ENCODE measurements around the gene ZNF439. TPM values are rescaled to one million over a fixed set of nuclear protein-coding genes. Genes with fewer than 3 reads are reported as not detected.
"Not testable (repeated sequence)": the region's sequence is repeated elsewhere in the genome, so short reads cannot be mapped to it uniquely, and the experiment has no call there.

The ZNF439 gene
- total and polyA plus RNA-seq, 11 donors = 1.8 to 6.1 (median 4.6) TPM

- WGBS, 4 donors = 1 to 3% (median 2%) methylated on average over 5 to 6 of the region's 6 CpGs
- Histone ChIP-seq H3K36me3 (peaks cover 0 to 2% (median 0%) of the 10 kb centered on the region in 9 donors), H3K27me3 (no peaks in the 10 kb centered on the region), H3K4me1 (peaks cover 0 to 21% (median 5%) of the 10 kb centered on the region in 12 donors), H3K27ac (peak overlapping the region in 9 of 12 donors; percentile 78 to 97 (median 92)), H3K9me3 (peaks cover 0 to 5% (median 0%) of the 10 kb centered on the region in 12 donors), H3K4me3 (peak overlapping the region; percentile 63 to 99 (median 86))
- intact Hi-C loops (cut with DNase I) = loop anchor here in 2 of 10 donors (1.0 to 2.0 kb wide), 2 partner anchors 15 kb away; partner anchors contain the start of gene ZNF491 (in 2 of the 2)
- no peak for DNase-seq
- TF ChIP-seq CTCF (IDR thresholded peaks at IDR 0.05) (no peak), POLR2A (IDR thresholded peaks at IDR 0.05) (no peak)
- peak; percentile 3 to 61 (median 34) for ATAC-seq
These were observed 34.9 kb upstream of the ZNF439 start for GRCh38 chr19:11813703-11814028.

- ATAC-seq (peak; percentile 100), DNase-seq (peak; percentile 96 to 97 (median 97))
- intact Hi-C loops (cut with DNase I) = loop anchor here in 2 of 10 donors (1.0 to 2.0 kb wide), 2 partner anchors 15 to 16 kb away; partner anchors contain the start of gene ZNF491 (in 2 of the 2)
- H3K9me3 ChIP-seq = no peaks in the 10 kb centered on the region
- 0 to 1% (median 0%) methylated on average over 35 to 55 of the region's 55 CpGs for WGBS, 4 donors
- H3K4me1 ChIP-seq = peaks cover 0 to 21% (median 5%) of the 10 kb centered on the region in 12 donors
- H3K4me3 ChIP-seq = peak within 1 kb of the TSS; percentile 63 to 99 (median 86)
- no peaks in the 10 kb centered on the region for H3K27me3 ChIP-seq
- TF ChIP-seq POLR2A (IDR thresholded peaks at IDR 0.05) (peak; percentile 43 to 96), CTCF (IDR thresholded peaks at IDR 0.05) (no peak)
- H3K27ac ChIP-seq = peak within 1 kb of the TSS; percentile 43 to 97 (median 91)
- H3K36me3 ChIP-seq = peaks cover 0 to 7% (median 0%) of the 10 kb centered on the region in 9 donors
These were observed 34.4 kb upstream of the ZNF439 start, which contains the start of gene ZNF440 for GRCh38 chr19:11814029-11814699. Gene ZNF440, plus strand, starts transcription at chr19:11814273. Its CDS starts 175 bp downstream, at chr19:11814448.

GRCh38 chr19:11814700-11815035, 33.9 kb upstream of the ZNF439 start:
- TF ChIP-seq POLR2A (IDR thresholded peaks at IDR 0.05) = no peak
- no peak for TF ChIP-seq CTCF (IDR thresholded peaks at IDR 0.05)
- peak overlapping the region; percentile 63 to 99 (median 86) for H3K4me3 ChIP-seq
- DNase-seq = no peak
- peak in 1 of 4 donors; percentile 41 for ATAC-seq
- peaks cover 0 to 21% (median 5%) of the 10 kb centered on the region in 12 donors for H3K4me1 ChIP-seq
- 10 to 18% (median 14%) methylated on average over 11 to 13 of the region's 13 CpGs for WGBS, 4 donors
- H3K36me3 ChIP-seq = peaks cover 0 to 12% (median 0%) of the 10 kb centered on the region in 9 donors
- H3K27me3 ChIP-seq = no peaks in the 10 kb centered on the region
- intact Hi-C loops (cut with DNase I) = loop anchor here in 2 of 10 donors (1.0 to 2.0 kb wide), 2 partner anchors 16 kb away; partner anchors contain the start of gene ZNF491 (in 2 of the 2)
- peak overlapping the region; percentile 43 to 97 (median 91) for H3K27ac ChIP-seq
- H3K9me3 ChIP-seq = no peaks in the 10 kb centered on the region

- Histone ChIP-seq H3K36me3 (peaks cover 0 to 27% (median 4%) of the 10 kb centered on the region in 9 donors), H3K27me3 (no peaks in the 10 kb centered on the region), H3K9me3 (peaks cover 0 to 12% (median 0%) of the 10 kb centered on the region in 12 donors), H3K4me1 (no peaks in the 10 kb centered on the region), H3K27ac (no peak overlapping the region), H3K4me3 (no peak overlapping the region)
- ATAC-seq = no peak
- intact Hi-C loops (cut with DNase I) = no loop called here
- DNase-seq = no peak
- no peak for TF ChIP-seq POLR2A (IDR thresholded peaks at IDR 0.05)
- TF ChIP-seq CTCF (IDR thresholded peaks at IDR 0.05) = no peak
- 57 to 85% (median 75%) methylated on average over 5 of the region's 5 CpGs for WGBS, 4 donors
These were observed 26.9 kb upstream of the ZNF439 start for GRCh38 chr19:11821474-11822109.

GRCh38 chr19:11828957-11829876, 19.3 kb upstream of the ZNF439 start:
- not testable (repeated sequence) for H3K4me1 ChIP-seq

More at GRCh38 chr19:11828957-11829876, 19.3 kb upstream of the ZNF439 start:
- Histone ChIP-seq H3K9me3 (peaks cover 0 to 80% (median 32%) of the 10 kb centered on the region in 12 donors), H3K36me3 (peaks cover 14 to 64% (median 34%) of the 10 kb centered on the region in 9 donors)
- DNase-seq; H3K27ac ChIP-seq; H3K27me3 ChIP-seq; ATAC-seq; intact Hi-C loops (cut with DNase I); H3K4me3 ChIP-seq: not testable (repeated sequence)
- WGBS, 4 donors = 90 to 95% (median 94%) methylated on average over 7 of the region's 7 CpGs
